ENCODE data around the gene PTPRJ.
"Not testable (repeated sequence)": the region's sequence is repeated elsewhere in the genome, so short reads cannot be mapped to it uniquely, and the experiment has no call there.

The PTPRJ gene

DNA sequence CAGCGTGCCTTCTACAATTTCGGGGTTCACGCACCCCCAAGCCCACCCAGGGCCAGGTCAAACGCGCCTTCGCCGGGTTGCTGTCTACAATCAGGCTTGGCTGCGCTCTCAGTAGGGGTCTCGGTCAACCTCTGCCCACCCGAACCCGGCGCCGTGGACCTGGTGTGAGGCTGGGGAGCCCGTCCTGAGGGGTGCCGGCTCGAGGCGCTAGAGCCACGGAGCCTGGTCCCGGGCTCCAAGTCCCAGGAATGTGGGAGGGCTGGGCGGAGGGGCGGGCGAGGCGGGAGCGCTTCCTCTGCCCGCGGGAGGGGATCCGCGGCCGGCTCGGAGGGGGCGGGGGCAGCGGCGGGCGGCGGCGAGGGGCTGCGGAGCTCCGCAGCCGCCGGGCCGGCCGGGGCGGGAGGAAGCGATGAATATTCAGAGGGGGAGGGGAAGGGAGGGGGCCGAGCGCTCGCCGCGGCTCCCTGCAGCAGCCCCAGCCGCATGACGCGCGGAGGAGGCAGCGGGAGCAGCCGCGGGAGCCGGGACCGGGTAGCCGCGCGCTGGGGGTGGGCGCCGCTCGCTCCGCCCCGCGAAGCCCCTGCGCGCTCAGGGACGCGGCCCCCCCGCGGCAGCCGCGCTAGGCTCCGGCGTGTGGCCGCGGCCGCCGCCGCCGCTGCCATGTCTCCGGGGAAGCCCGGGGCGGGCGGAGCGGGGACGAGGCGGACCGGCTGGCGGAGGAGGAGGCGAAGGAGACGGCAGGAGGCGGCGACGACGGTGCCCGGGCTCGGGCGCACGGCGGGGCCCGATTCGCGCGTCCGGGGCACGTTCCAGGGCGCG lies at the start of gene PTPRJ:
Gene PTPRJ, plus strand, starts transcription at position 472 of the 819 bp plus-strand sequence. CDS start 354 bp downstream, outside the sequence.
- no peak for DNase-seq (ENCODE audit: low read depth)

DNA sequence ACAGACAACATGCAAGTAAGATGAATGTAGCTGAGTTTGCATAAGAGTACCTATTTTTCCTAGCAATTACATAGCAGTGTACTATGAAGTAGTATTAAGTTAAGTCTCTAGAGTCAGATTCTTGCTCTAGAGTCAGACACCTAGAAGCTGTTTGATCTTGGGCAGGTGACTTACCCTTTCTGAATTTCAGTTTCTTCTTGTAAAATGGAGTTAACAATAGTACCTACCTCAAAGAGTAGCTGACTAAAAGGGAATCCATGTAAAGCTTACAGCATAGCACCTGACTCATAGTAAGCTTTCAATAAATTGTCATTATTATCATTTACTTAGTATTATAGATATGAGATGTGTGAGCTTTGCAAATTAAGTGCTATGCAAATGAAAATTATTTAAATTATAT lies 47.8 kb upstream of the PTPRJ start:
- DNase-seq (ENCODE audit: low read depth), result no peak

GRCh38 chr11:47933797-47934196 lies 46.6 kb upstream of the PTPRJ start:
- not testable (repeated sequence) for DNase-seq (ENCODE audit: low read depth)

DNA sequence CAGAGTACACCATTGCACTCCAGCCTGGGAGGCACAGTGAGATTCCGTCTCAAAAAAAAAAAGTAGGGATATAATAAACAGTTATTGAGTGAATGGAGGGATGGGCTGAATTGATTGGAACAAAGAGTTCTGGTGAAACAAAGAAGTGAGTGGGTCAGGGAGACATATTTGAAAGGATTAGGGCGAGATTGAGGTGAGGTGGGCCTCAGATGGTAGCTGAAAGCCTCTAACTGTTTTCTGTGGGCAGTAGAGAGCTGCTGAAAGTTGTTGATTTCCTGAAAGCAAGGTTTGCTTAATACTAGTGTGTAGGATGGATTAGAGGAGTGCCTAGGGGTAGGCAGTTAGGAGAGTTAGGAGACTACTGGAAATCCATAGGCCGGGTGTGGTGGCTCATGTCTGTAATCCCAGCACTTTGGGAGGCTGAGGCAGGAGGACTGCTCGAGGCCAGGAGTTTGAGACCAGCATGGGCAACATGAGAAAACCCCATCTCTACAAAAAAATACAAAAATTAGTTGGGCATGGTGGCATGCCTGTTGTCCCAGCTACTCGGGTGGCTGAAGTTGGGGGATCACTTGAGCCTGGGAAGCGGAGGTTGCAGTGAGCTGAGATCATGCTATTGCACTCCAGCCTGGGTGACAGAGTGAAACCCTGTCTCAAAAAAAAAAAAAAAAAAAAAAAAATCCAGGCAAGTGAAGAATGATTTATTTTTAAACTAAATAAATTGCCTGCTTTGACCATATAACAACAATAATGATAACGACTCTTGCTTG lies 41.4 kb upstream of the PTPRJ start:
- no peak for DNase-seq (ENCODE audit: low read depth)

DNA sequence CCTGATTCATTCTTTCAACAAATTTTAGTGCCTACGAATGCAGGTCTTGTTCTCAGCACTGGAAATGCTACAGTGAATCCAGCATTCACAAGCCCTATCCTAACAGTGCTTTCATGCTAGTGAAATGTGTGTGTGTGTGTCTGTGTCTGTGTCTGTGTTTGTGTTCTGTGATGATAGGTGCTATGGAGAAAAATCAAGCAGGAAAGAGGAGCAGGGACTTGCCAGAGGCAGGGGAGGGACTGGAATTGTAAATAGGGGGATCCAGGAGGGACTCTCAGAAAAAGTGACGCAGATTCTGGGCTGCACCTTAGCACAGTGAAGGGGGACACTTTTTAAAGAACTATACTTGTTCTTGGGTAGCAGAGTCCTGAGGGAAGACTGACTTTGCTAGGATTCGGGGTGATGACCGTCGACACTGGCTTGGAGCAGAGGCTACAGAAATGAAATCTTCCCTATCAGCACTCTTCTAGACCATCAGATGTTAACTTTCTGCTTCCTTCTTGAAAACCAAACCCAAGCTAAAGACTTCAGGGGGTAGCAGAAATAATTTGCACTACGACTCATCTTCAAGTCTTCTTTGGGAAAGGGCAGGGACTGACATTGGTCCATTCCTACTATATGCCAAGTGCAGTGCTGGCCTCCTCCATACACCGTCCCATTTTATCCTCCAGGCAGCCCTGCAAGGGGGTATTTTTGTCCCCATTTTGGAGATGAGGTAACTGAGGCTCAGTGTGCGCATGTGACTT lies 39.3 kb upstream of the PTPRJ start:
- no peak for DNase-seq (ENCODE audit: low read depth)

DNA sequence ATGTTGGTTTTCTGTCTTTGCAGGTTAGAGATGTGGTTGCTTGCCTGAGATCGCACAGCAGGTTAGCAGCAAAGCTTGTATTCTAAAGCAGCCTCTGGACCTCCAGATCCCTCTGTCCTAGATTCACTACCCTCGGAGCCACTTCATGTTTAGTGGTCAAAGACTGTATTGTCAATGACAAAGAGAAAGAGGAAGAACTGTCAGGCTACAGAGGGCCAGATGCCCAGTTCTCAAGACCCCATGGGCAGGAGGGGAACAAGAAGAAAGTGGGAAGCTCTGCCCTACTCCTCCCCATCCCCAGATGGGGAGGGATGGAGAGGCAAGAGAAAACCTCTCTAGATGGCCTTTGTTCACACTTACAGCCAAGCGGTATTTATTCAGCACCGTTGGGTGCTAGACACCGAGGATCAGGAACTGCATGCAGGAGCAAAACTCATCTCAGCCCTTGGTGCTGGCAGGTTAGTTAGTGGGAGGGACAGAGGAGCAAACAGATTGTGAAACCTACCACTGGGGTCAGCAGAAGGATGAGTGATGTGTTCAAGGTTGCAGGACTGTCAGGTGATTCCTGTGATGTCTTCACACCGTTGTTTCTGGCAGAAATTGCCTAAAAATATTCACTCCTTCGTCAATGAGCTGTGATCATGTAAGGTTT lies 38.3 kb upstream of the PTPRJ start:
- no peak for DNase-seq (ENCODE audit: low read depth)

- DNase-seq (ENCODE audit: low read depth), result no peak
Measured at GRCh38 chr11:47943721-47944586, 36.4 kb upstream of the PTPRJ start.

- DNase-seq (ENCODE audit: low read depth), result no peak
Measured at GRCh38 chr11:47944632-47945031, 35.7 kb upstream of the PTPRJ start.

DNA sequence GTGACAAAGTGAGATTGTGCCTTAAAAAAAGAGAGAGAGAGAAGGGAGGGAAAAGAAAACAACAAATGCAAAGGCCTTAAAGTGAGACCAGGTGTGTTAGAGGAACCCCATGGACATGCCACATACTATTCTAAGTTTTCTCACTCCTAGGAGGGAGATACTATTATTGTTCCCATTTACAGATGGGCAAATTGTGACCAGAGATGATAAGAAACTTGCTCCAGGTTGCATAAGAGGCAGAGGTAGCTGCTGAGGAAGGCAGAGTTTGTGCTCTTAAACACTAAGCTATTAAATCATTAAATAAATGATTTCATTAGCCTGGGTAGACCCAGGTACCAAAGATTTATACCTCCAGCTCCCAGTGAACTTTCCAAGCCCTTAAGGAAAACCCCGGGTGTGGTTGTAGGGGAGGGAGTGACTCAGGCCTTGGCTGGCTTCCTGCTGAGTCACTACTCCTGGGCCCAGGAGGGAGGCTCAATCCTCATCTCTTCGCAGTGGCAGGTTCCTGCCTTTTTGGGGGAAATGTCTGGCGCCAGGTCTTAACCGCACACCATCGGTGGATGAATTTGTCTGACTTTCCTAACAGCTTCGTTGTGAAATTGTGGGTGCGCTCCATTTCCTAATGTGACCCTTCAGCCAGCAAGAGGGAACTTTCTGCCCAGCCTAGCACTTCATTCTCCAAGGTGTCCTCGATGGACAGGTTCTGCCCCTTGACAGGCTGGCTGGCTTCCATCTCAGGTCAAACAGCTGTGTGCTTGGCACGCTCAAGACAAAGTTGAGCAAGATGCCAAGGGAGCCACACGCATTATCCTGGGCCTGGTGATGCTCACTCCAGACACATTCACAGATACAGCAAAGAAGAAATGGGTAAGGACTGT lies 33.4 kb upstream of the PTPRJ start:
- DNase-seq (ENCODE audit: low read depth), result no peak

GRCh38 chr11:47948137-47948536 lies 32.2 kb upstream of the PTPRJ start:
- DNase-seq (ENCODE audit: low read depth), result no peak

GRCh38 chr11:47949001-47949675 lies 31.2 kb upstream of the PTPRJ start:
- not testable (repeated sequence) for DNase-seq (ENCODE audit: low read depth)

GRCh38 chr11:47950396-47950795 lies 30.0 kb upstream of the PTPRJ start:
- DNase-seq (ENCODE audit: low read depth), result no peak

- DNase-seq (ENCODE audit: low read depth), result not testable (repeated sequence)
Measured at GRCh38 chr11:47951504-47951903, 28.9 kb upstream of the PTPRJ start.

DNA sequence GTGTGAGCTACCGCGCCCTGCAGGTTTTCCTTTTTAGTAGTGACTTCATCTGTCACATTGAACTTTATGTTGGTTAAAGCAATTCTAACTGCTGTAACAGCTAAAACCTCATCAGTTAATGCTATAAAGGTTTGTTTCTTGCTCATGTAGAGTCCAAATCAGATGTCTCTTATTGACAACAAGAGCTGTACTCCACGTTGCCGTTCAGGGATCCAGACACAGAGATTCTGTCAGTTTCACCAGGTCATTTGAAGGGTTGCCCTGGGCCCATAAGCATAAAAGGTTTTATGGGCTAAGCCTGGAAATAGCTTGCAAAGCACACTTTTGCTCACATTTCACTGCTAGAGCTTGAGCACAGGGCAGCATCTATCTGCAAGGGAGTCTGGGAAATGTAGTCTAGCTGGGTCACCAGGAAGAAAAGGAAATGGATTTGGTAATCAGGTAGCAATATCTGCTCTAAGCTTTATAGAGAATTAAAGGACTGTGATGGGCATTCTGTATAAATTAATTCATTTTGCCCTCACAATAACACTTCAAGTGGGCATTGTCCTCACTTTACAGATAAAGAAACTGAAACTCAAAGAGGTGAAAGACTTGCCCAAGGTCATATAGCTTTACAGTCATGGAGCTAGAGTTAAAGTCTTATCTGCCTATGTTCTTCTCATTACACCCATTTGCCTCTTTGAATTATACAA lies 25.2 kb upstream of the PTPRJ start:
- no peak for DNase-seq (ENCODE audit: low read depth)

- DNase-seq (ENCODE audit: low read depth), result no peak
Measured at GRCh38 chr11:47960015-47960414, 20.3 kb upstream of the PTPRJ start.

GRCh38 chr11:47961383-47961782 lies 19.0 kb upstream of the PTPRJ start:
- no peak for DNase-seq (ENCODE audit: low read depth)

DNA sequence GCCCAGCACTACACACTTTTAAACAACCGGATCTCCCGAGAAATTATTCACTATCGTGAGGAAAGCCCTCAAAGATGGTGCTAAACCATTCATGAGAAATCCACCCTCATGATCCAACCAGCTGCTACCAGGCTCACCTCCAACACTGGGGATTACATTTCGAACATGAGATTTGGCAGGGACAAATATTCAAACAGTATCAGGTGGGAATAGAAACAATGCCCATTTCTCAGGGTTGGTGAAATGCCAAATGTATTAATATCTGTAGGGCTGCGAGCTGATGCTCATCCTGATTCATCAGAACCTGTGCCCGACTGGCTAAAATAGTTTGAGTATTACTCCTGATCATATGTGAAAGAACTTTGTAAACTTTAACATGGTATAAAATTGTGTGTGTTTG lies 15.8 kb upstream of the PTPRJ start:
- DNase-seq (ENCODE audit: low read depth), result no peak

GRCh38 chr11:47967577-47968525 lies 12.5 kb upstream of the PTPRJ start:
- no peak for DNase-seq (ENCODE audit: low read depth)
